ENCODE measurements around the gene SLFNL1. TPM values are rescaled to one million over a fixed set of nuclear protein-coding genes. Genes with fewer than 3 reads are reported as not detected.

SLFNL1 gene
- total and polyA plus RNA-seq, 2 experiments from 2014 or later = 0.11 to 0.21 TPM

- no peaks in the 10 kb centered on the region for H3K79me2 ChIP-seq (ENCODE audit: insufficient read depth)
- H3K9ac ChIP-seq = no peak overlapping the region
- no peak overlapping the region for H3K27ac ChIP-seq
- in situ Hi-C loops (cut with MboI) = no loop called here
- peaks cover 13% of the 10 kb centered on the region for H3K4me1 ChIP-seq (ENCODE audit: insufficient read depth)
- H3F3A ChIP-seq (ENCODE audit: insufficient read depth) = peaks cover 18% of the 10 kb centered on the region; the same call in 1 of the 2 replicates
- no peaks in the 10 kb centered on the region for H3K27me3 ChIP-seq (replicated peaks; ENCODE audit: insufficient read depth)
- 81 to 91% methylated on average over 1 of the region's 1 CpG for WGBS, 2 experiments (ENCODE audit: low coverage in 1 of 2, low lambda C conversion rate in 2 of 2, missing lambda C conversion rate in 2 of 2)
- TF ChIP-seq EZH2phosphoT487 (IDR thresholded peaks at IDR 0.05; ENCODE audit: insufficient read depth, low read depth) (no peak), EZH2 (IDR thresholded peaks at IDR 0.05; ENCODE audit: insufficient read depth, poor library complexity, severe bottlenecking) (no peak)
- no peaks in the 10 kb centered on the region for H4K20me1 ChIP-seq (ENCODE audit: insufficient read depth)
- H3K9me2 ChIP-seq (ENCODE audit: insufficient read depth) = no peaks in the 10 kb centered on the region
- H3K9me3 ChIP-seq (ENCODE audit: low read depth) = no peaks in the 10 kb centered on the region
- H3K36me3 ChIP-seq (ENCODE audit: low read depth) = no peaks in the 10 kb centered on the region
- DNase-seq = no peak
- no peak overlapping the region for H3K4me3 ChIP-seq
- no peak overlapping the region for H3K4me2 ChIP-seq (ENCODE audit: unreplicated experiment)
- H2AFZ ChIP-seq = no peak overlapping the region
Observed at GRCh38 chr1:40971966-40972365, 49.6 kb downstream of the SLFNL1 start.

- Histone ChIP-seq H3K27me3 (replicated peaks; ENCODE audit: insufficient read depth) (no peaks in the 10 kb centered on the region), H3F3A (ENCODE audit: insufficient read depth) (peaks cover 18% of the 10 kb centered on the region; the same call in 1 of the 2 replicates), H3K4me1 (ENCODE audit: insufficient read depth) (peaks cover 13% of the 10 kb centered on the region), H3K79me2 (ENCODE audit: insufficient read depth) (no peaks in the 10 kb centered on the region), H3K36me3 (ENCODE audit: low read depth) (no peaks in the 10 kb centered on the region), H2AFZ (no peak overlapping the region), H3K9me2 (ENCODE audit: insufficient read depth) (no peaks in the 10 kb centered on the region), H3K9ac (no peak overlapping the region), H3K4me2 (ENCODE audit: unreplicated experiment) (no peak overlapping the region), H3K27ac (no peak overlapping the region), H3K9me3 (ENCODE audit: low read depth) (no peaks in the 10 kb centered on the region), H3K4me3 (no peak overlapping the region), H4K20me1 (ENCODE audit: insufficient read depth) (no peaks in the 10 kb centered on the region)
- no peak for DNase-seq
- WGBS, 2 experiments (ENCODE audit: low coverage in 1 of 2, low lambda C conversion rate in 2 of 2, missing lambda C conversion rate in 2 of 2) = 98% methylated on average over 6 of the region's 6 CpGs
- in situ Hi-C loops (cut with MboI) = no loop called here
- TF ChIP-seq EZH2phosphoT487 (IDR thresholded peaks at IDR 0.05; ENCODE audit: insufficient read depth, low read depth) (no peak), EZH2 (IDR thresholded peaks at IDR 0.05; ENCODE audit: insufficient read depth, poor library complexity, severe bottlenecking) (no peak)
Observed at GRCh38 chr1:40969445-40969844, 52.1 kb downstream of the SLFNL1 start.

- no peak overlapping the region for H3K4me2 ChIP-seq (ENCODE audit: unreplicated experiment)
- no peaks in the 10 kb centered on the region for H3K36me3 ChIP-seq (ENCODE audit: low read depth)
- H3K27ac ChIP-seq = no peak overlapping the region
- H4K20me1 ChIP-seq (ENCODE audit: insufficient read depth) = no peaks in the 10 kb centered on the region
- no peak for DNase-seq
- no peak overlapping the region for H3K9ac ChIP-seq
- no peaks in the 10 kb centered on the region for H3K79me2 ChIP-seq (ENCODE audit: insufficient read depth)
- no peaks in the 10 kb centered on the region for H3K9me2 ChIP-seq (ENCODE audit: insufficient read depth)
- H2AFZ ChIP-seq = no peak overlapping the region
- no peaks in the 10 kb centered on the region for H3K9me3 ChIP-seq (ENCODE audit: low read depth)
- TF ChIP-seq EZH2phosphoT487 (IDR thresholded peaks at IDR 0.05; ENCODE audit: insufficient read depth, low read depth) (no peak), EZH2 (IDR thresholded peaks at IDR 0.05; ENCODE audit: insufficient read depth, poor library complexity, severe bottlenecking) (no peak)
- WGBS, 2 experiments (ENCODE audit: low coverage in 1 of 2, low lambda C conversion rate in 2 of 2, missing lambda C conversion rate in 2 of 2) = 78 to 84% methylated on average over 4 of the region's 4 CpGs
- peaks cover 13% of the 10 kb centered on the region for H3K4me1 ChIP-seq (ENCODE audit: insufficient read depth)
- no peaks in the 10 kb centered on the region for H3K27me3 ChIP-seq (replicated peaks; ENCODE audit: insufficient read depth)
- in situ Hi-C loops (cut with MboI) = no loop called here
- H3F3A ChIP-seq (ENCODE audit: insufficient read depth) = peaks cover 18% of the 10 kb centered on the region; the same call in 1 of the 2 replicates
- no peak overlapping the region for H3K4me3 ChIP-seq
Observed at GRCh38 chr1:40966417-40966816, 55.1 kb downstream of the SLFNL1 start.

Other genes starting within 250 kb of the SLFNL1 start
- not detected in 2 replicates for gene KCNQ4, start 237.9 kb downstream of the SLFNL1 start, total RNA-seq (2014; rRNA removed; shearing (Covaris generic))
- not detected in 2 replicates for gene KCNQ4, start 237.9 kb downstream of the SLFNL1 start, polyA plus RNA-seq (2016; fragmentation: Nextera tagmentation; extraction: Ambion mirVana)
- not detected in 2 replicates for gene CITED4, start 159.4 kb downstream of the SLFNL1 start, total RNA-seq (2014; rRNA removed; shearing (Covaris generic))
- 0.19 TPM in 1 of 2 replicates, not detected in the other for gene CITED4, start 159.4 kb downstream of the SLFNL1 start, polyA plus RNA-seq (2016; fragmentation: Nextera tagmentation; extraction: Ambion mirVana)
- 19.8 and 20.9 TPM in 2 replicates for gene CTPS1, start 42.0 kb downstream of the SLFNL1 start, total RNA-seq (2014; rRNA removed; shearing (Covaris generic))
- 29.0 and 30.3 TPM in 2 replicates for gene CTPS1, start 42.0 kb downstream of the SLFNL1 start, polyA plus RNA-seq (2016; fragmentation: Nextera tagmentation; extraction: Ambion mirVana)
- 15.0 and 16.6 TPM in 2 replicates for gene SCMH1, start 220.6 kb upstream of the SLFNL1 start, total RNA-seq (2014; rRNA removed; shearing (Covaris generic))
- gene SCMH1, start 220.6 kb upstream of the SLFNL1 start, polyA plus RNA-seq (2016; fragmentation: Nextera tagmentation; extraction: Ambion mirVana) = 10.8 and 12.0 TPM in 2 replicates